Melanocyte of skin (primary cell): ENCODE data around the gene DDB1. TPM values are rescaled to one million over a fixed set of nuclear protein-coding genes. Genes with fewer than 3 reads are reported as not detected.

ENCODE experiments used
- total RNA-seq, 2 donors: library from RNA; depleted of rRNA; stranded (reverse); fragments of >200 nt; gene quantifications; 2 replicates each; pipeline ENCODE4 v1.2.3, GENCODE V29; 2012

Gene DDB1
- 100 to 1,000 TPM; 208 to 223 TPM for total RNA-seq

DNA sequence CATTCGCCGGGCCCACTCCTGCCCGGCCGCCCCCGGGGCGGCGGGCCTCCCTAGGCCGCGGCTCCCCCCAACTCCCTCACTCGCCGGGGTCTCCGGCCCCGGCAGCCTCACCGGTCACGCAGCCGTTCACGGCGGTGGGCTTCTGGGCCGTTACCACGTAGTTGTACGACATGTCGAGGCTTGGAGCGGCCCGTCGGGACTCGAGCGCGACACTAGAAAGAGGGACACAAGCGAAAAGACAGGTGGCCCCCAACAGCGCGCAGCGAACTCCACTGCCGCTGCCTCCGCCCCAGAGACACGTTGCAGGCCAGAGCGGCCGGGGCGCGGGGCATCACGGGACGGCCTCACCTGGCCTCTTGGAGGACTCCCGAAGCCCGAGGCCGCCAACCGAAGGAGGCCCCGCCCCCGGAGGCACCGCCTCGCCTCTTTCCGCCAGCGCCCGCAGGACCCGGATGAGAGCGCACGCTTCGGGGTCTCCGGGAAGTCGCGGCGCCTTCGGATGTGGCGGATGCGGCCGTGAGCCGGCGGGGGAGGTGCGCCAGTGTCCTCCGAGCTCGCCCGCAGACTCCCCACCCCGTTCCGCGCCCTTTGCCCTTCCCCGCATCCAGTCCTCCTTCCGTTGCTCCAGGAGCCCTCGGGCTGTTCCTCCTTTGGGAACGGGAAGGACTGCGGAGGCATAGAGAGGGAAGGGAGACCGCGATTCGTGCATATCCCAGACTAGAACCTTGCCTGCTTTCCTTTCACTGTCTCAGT lies at the start of gene DDB1, which contains the start of gene TKFC:
Gene DDB1, minus strand, starts transcription at position 309 of the 753 bp plus-strand sequence. Its CDS starts 137 bp downstream, at position 172.
Gene TKFC, plus strand, starts transcription at position 432 of the 753 bp plus-strand sequence. CDS start 1,501 bp downstream, outside the sequence.

DNA sequence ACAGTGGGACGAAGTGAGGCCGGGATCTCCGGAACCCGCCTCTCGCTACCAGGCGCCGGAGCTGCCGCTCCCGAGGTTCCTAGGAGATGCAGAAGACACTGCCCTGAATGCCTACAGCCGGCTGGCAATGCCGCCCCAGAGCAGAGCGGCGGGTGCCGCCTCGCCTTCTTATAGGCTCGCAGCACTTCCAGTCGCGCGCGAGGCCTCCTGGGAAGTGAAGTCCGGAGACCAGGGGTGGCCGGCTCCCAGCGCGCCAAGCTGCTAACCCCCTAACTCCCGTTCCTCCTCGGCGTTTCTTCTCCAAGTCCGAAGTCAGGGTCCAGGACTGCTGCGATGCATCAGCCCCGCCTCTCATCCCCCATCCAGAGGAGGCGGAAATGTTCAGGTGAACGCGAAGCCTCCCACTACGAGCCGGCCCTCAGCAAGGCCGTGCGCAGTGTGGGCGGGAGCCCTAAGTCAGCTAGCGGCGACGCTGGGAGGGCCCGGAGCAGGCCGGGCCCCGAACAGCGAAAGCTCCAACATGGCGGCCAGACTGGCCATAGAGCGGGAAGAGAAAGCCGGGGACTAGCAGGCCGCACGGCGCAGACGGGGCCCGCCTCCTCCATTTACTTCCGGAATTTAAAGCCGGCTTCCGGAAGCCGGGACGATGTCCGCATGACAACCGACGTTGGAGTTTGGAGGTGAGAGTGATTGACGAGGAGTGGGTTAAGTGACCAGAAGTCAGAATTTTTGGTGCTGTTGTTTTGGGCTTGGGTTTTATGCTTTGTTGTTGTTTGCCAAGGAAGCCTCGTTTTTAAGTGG lies 29.0 kb upstream of the DDB1 start, which contains the start of the genes CYB561A3 and TMEM138:
Gene CYB561A3, minus strand, starts transcription at position 142 of the 801 bp plus-strand sequence. CDS start 5,169 bp downstream, outside the sequence.
Gene TMEM138, plus strand, starts transcription at position 634 of the 801 bp plus-strand sequence. CDS start 2,017 bp downstream, outside the sequence.

DNA sequence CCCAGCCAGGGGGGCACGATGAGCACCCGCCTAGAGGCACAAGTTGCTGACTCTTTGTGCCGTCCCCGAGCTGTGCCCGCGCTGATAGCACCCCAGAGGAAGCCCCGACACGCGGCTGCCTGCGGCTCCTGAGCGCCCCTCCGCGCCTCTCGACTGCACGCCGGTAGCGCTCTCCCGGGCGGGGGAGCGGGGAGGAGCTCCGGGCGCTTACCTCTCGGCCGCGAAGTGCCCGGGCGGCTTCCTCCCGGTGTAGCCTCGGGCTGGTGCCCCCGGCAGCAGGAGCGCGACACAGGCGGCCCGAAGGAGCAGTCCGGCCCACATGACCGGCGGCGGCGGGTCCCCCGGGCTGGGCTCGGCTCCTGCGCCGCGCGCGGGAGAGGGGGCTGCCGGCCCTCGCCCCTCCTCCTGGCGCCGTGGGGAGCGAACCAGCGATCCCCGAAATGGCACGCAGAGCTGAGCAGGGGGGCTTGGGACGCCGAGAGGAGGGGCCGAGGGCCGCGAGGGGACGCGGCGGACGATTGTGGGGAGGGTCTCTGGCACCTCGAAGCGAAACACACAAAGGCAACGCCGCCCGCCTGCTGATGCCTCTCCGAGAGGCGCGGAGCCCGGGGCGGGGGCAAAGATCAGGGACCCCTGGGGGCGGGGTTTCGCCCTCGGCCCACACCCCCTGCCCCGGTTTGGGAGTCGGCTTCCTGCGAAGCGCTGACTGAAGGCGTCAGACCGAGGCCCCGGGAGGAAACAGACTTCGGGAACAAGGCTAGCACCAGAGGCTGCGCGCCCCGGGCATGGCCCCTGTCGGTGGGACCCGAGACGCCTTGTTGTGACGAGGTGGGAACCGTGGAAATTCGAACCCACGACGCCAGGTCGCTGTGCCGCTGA lies 37.9 kb downstream of the DDB1 start, which contains the start of gene VWCE:
Gene VWCE, minus strand, starts transcription at position 600 of the 879 bp plus-strand sequence. Its CDS starts 279 bp downstream, at position 321.

Other genes starting within 250 kb of the DDB1 start
- not detected for gene CD5, start 230.6 kb downstream of the DDB1 start, total RNA-seq
- 10 to 100 TPM; 11.3 to 12.7 TPM for gene VPS37C, start 171.7 kb downstream of the DDB1 start, total RNA-seq
- gene PGA3, start 129.6 kb downstream of the DDB1 start, total RNA-seq = not detected
- not detected for gene PGA4, start 110.8 kb downstream of the DDB1 start, total RNA-seq
- gene PGA5, start 91.9 kb downstream of the DDB1 start, total RNA-seq = not detected
- under 1 TPM; 0.33 to 0.69 TPM for gene VWCE, start 37.8 kb downstream of the DDB1 start, total RNA-seq
- 10 to 100 TPM; 12.3 to 13.1 TPM for gene TKFC, start 123 bp upstream of the DDB1 start, total RNA-seq
- 100 to 1,000 TPM; 198 to 918 TPM for gene CYB561A3, start 28.8 kb upstream of the DDB1 start, total RNA-seq
- 100 to 1,000 TPM; 127 to 164 TPM for gene TMEM138, start 29.3 kb upstream of the DDB1 start, total RNA-seq
- 1 to 10 TPM; 3.1 to 5.0 TPM for gene TMEM216, start 59.5 kb upstream of the DDB1 start, total RNA-seq
- gene CPSF7, start 96.9 kb upstream of the DDB1 start, total RNA-seq = 10 to 100 TPM; 25.5 to 29.6 TPM
- gene SDHAF2, start 97.0 kb upstream of the DDB1 start, total RNA-seq = 10 to 100 TPM; 36.5 to 40.6 TPM
- under 1 TPM; under 0.01 to 0.33 TPM for gene LRRC10B, start 175.6 kb upstream of the DDB1 start, total RNA-seq
- gene SYT7, start 248.0 kb upstream of the DDB1 start, total RNA-seq = under 1 TPM; under 0.01 to 0.67 TPM